ENCODE results near the gene SNX1.

The SNX1 gene

DNA sequence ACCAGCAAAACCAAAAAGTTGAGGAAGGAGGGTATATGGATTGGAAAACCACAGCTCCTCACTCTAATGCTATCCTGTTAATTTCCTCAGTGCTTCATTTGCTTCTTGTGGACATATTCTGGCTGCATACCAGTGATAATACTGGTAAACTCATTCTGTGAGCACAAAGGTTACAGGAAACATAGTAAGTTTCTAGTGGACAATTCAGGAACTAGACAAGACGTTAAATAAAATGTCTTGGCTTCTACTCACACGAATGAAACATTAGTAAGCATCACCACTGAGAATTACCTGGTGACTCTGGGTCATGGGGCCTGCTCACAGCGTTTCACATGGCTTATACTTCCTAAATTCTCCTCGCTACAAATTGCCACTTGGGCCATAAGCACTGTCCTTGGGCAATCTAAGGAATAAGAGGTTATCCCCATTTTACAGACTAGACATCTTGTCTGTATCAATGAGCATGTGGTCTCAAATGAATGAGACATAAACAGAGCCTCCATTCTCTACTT, 87.1 kb downstream of the SNX1 start:
- TF ChIP-seq, protein P1, sequence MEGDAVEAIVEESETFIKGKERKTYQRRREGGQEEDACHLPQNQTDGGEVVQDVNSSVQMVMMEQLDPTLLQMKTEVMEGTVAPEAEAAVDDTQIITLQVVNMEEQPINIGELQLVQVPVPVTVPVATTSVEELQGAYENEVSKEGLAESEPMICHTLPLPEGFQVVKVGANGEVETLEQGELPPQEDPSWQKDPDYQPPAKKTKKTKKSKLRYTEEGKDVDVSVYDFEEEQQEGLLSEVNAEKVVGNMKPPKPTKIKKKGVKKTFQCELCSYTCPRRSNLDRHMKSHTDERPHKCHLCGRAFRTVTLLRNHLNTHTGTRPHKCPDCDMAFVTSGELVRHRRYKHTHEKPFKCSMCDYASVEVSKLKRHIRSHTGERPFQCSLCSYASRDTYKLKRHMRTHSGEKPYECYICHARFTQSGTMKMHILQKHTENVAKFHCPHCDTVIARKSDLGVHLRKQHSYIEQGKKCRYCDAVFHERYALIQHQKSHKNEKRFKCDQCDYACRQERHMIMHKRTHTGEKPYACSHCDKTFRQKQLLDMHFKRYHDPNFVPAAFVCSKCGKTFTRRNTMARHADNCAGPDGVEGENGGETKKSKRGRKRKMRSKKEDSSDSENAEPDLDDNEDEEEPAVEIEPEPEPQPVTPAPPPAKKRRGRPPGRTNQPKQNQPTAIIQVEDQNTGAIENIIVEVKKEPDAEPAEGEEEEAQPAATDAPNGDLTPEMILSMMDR (IDR thresholded peaks at IDR 0.05; ENCODE audit: low read depth, low read length): no peak
- TF ChIP-seq MYC (IDR thresholded peaks at IDR 0.05; ENCODE audit: low read depth, low read length) (no peak), POLR2A (IDR thresholded peaks at IDR 0.05; ENCODE audit: extremely low read depth, insufficient read length) (no peak)
- TF ChIP-seq, protein P2, sequence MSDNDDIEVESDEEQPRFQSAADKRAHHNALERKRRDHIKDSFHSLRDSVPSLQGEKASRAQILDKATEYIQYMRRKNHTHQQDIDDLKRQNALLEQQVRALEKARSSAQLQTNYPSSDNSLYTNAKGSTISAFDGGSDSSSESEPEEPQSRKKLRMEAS (IDR thresholded peaks at IDR 0.05; ENCODE audit: low read depth, low read length): no peak
- no peak for DNase-seq (ENCODE audit: low read depth)

DNA sequence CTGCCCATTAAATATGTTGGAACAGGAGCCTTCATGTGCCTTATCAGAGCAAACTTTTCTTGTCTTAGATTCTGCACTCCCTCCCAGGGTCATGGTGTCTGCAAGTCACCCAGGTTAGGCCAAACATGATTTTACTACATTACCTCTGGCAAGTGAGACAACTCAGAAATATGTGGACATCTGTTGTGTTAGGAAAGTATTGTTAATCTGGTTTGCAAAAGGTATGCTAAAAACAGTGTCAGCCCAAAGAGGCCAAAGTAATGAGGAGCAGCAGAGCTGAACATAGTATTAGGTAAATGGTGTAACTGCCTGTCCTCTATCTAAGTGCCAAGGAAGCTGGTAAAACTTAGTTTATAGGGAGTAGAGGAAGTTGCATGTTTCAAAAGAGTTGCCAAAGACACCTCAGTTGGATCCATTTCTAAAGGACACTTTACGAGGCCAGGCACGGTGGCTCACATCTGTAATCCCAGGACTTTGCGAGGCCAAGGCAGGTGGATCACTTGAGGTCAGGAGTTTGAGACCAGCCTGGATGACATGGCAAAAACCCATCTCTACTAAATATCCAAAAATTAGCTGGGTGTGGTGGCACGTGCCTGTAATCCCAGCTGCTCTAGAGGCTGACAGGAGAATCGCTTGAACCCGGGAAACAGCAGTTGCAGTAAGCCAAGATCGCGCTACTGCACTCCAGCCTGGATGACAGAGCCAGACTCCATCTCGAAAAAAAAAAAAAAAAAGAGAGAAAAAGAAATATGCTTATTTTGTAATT, 89.5 kb downstream of the SNX1 start:
- TF ChIP-seq, protein P2 (IDR thresholded peaks at IDR 0.05; ENCODE audit: low read depth, low read length): no peak
- TF ChIP-seq, protein P1 (IDR thresholded peaks at IDR 0.05; ENCODE audit: low read depth, low read length): no peak
- no peak for TF ChIP-seq MYC (IDR thresholded peaks at IDR 0.05; ENCODE audit: low read depth, low read length)
- no peak for TF ChIP-seq POLR2A (IDR thresholded peaks at IDR 0.05; ENCODE audit: extremely low read depth, insufficient read length)
- DNase-seq (ENCODE audit: low read depth): peak; percentile 67
- no peak overlapping the region for H3K4me3 ChIP-seq (ENCODE audit: low read depth, low read length)

More for the DNA sequence above, 87.1 kb downstream of the SNX1 start:
- H3K4me3 ChIP-seq (ENCODE audit: low read depth, low read length): no peak overlapping the region

DNA sequence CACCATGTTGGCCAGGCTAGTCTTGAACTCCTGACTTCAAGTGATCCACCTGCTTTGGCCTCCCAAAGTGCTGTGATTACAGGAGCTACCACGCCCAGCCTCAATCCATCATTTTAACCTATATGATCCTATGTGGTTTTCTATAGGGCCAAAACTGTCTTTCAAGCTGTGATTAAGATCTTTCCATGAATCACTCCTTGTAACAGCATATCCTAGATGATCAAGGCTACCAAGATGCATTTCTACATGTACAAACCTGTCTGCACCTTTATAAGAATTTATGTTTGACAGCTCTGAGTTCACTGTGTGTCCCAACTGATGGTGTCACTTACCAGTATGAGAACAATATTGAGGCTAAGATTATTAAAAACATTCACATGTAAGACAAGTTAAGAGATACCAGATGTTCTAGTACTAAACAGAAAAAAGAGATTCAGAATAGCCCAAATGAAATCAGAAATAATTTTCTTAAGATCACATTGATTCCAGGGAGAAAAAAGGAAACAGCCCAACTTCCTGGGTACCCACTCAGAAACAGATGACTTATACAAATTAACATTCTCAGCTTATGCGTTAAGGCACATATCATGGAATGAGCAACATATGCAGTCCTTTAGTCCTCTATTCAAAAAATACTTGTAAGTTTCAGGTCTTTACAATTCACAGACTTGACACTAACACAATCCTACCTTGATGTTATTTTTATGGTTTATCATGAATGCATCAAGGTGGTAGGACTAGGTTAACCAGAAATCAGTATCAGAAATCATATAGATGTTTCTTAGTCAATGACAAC, 91.8 kb downstream of the SNX1 start:
- TF ChIP-seq MYC (IDR thresholded peaks at IDR 0.05; ENCODE audit: low read depth, low read length) (no peak), POLR2A (IDR thresholded peaks at IDR 0.05; ENCODE audit: extremely low read depth, insufficient read length) (no peak)
- TF ChIP-seq, protein P2 (IDR thresholded peaks at IDR 0.05; ENCODE audit: low read depth, low read length): no peak
- TF ChIP-seq, protein P1 (IDR thresholded peaks at IDR 0.05; ENCODE audit: low read depth, low read length): no peak
- DNase-seq (ENCODE audit: low read depth): no peak
- no peak overlapping the region for H3K4me3 ChIP-seq (ENCODE audit: low read depth, low read length)
